Body of pancreas (tissue), 4 donors: ENCODE measurements around the gene TIFAB.

Source experiments
- CTCF ChIP-seq, 7 experiments: fragments of 450-650 bp in 4 of 7; fragments of 200-600 bp in 3 of 7; sonication (generic) in 3 of 7; IDR thresholded peaks; one replicate each; pipeline ENCODE4 v1.5.1; 2016 to 2019; ENCODE audit warnings: antibody characterized with exemption in 7 of 7
- POLR2A ChIP-seq, 3 donors: fragments of 450-650 bp; IDR thresholded peaks; one replicate each; pipeline ENCODE4 v1.6.1; 2016; ENCODE audit warnings: antibody characterized with exemption in 3 of 3, mild to moderate bottlenecking in 2 of 3

GRCh38 chr5:135486131-135487036 is 34.2 kb upstream of the TIFAB start:
- TF ChIP-seq CTCF (IDR thresholded peaks at IDR 0.05) = no peak
- TF ChIP-seq POLR2A (IDR thresholded peaks at IDR 0.05) = no peak
